SHP77 treated with DMSO at 0.1 percent for 48 hours (cell line): Measurements from ENCODE around the gene TLNRD1.
"Not testable (repeated sequence)": the region's sequence is repeated elsewhere in the genome, so short reads cannot be mapped to it uniquely, and the experiment has no call there.

ENCODE experiments used
- DNase-seq: peaks from one replicate; lab custom pipeline; 2025; lab: John Stamatoyannopoulos, UW

Gene TLNRD1

GRCh38 chr15:81000624-81001151, at the start of gene TLNRD1:
TSS of gene TLNRD1 (plus strand) at chr15:81000923. CDS start at chr15:81002272, 1,349 bp downstream.
- DNase-seq = peak; percentile 42

GRCh38 chr15:80951941-80952340, 48.8 kb upstream of the TLNRD1 start:
- DNase-seq = no peak

DNA sequence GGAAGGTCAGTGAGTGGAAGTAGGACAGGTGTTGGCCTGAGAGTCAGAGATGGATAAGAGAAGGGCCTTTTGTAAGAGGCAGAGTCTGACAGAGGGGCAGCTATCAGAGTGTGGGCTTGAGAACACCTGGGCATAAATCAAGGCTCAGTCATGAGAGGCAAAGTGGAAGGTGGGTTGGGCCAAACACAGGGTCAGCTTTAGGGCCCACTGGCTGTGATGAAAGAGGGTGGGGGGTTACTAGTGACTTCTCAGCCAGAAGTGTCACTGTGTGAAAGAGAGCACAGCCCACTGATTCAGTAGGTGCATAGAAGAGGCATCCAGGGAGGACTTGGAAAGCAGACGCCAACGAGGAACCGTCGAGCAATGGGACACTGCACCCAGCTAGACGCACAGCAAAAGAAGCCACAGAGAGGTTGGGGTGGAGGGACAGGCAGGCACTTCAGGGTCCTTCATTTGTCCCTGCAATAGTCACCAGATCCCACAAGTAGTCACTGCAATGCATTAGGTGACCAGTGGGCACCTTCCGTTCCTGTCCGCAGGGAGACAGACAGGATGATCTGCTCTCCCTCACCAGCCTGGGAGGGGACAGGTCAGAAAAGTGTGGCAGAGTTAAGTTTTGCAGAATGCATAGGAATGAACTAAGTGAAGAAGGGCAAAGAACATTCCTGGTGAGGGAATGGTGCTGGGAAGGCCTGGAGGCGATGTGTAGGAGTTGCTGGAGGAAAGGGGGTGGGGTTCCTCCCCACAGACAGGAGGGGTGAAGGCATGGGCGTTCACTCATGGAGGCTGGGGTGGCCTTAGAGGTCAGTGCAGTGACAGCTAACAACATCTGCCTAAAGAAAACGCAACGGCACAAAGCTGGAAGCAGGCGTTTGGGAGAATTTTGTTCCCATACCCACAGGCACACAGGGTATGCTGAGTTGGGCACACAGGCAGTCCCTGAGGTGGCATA, 47.4 kb upstream of the TLNRD1 start:
- no peak for DNase-seq

- no peak for DNase-seq
These were observed 46.6 kb upstream of the TLNRD1 start for GRCh38 chr15:80953953-80954778.

DNA sequence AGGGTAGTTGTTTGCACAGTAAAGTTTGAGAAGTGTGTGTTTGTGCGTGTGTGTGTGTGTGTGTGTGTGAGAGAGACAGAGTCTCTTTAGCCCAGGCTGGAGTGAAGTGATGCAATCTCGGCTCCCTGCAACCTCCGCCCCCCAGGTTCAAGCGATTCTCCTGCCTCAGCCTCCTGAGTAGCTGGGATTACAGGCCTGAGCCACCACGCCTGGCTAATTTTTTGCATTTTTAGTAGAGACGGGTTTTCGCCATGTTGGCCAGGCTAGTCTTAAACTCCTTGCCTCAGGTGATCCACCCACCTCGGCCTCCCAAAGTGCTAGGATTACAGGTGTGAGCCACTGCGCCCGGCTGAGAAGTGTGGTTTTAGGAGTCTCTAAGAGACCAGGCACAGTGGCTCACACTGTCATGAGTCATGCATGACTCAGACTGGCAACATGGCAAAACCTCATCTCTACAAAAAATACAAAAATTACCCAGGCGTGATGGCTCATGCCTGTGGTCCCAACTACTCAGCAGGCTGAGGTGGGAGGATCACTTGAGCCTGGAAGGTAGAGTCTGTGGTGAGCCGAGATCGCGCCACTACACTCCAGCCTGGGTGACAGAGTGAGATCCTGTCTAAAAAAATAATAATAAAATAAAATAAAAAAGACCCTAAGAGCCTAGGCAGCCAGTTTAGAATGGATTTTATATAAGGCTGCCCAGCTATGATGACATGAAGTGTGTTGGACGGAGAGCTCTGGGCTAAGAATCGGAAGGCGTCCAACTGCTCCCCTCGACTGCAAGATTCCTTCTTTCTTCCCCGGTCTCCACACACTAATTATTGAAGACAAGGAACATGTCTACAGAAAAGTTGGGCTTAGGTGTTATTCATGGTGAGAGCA, 44.9 kb upstream of the TLNRD1 start:
- DNase-seq = not testable (repeated sequence)

- DNase-seq = no peak
These were observed 43.2 kb upstream of the TLNRD1 start for GRCh38 chr15:80957556-80957955.

GRCh38 chr15:80957976-80958375, 42.7 kb upstream of the TLNRD1 start:
- no peak for DNase-seq

DNA sequence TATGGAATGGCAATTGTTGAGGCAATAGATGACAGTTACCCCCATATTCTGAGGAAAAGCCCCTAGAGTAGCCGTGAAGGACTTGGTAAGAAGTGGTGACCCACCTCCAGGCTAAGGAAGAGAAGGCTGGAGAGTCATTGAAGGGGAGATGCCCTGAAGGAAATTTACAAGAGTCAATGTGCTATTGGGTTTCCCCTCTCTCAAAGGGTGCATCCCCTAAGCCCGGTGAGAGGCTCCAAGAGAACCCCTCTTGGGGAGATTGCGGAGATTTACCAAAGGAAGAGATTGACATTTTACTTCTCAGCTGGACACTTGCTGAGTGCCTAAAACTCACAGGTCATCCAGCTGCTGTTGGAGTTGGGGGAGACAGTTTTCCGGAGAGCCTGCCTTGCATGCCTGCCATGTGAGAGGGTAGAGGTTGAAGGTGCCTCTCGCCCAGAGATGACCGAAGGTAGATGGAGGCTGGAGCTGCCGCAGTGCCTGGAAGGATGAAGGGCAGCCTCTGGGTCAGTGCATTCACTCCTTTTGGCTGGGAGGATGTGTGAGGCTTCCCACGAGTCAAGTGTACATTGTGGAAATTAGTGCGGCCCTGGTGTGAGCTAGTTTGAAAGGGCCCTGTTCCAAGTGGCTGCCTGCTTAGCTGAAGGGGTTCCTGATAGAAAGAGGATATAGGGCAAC, 41.8 kb upstream of the TLNRD1 start:
- DNase-seq = no peak

DNA sequence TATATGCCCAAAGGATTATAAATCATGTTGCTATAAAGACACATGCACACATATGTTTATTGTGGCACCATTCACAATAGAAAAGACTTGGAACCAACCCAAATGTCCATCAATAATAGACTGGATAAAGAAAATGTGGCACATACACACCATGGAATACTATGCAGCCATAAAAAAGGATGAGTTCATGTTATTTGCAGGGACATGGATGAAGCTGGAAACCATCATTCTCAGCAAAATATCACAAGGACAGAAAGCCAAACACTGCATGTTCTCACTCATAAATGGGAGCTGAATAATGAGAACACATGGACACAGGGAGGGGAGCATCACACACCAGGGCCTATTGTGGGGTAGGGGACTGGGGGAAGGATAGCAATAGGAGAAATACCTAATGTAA, 35.3 kb upstream of the TLNRD1 start:
- DNase-seq = not testable (repeated sequence)

DNA sequence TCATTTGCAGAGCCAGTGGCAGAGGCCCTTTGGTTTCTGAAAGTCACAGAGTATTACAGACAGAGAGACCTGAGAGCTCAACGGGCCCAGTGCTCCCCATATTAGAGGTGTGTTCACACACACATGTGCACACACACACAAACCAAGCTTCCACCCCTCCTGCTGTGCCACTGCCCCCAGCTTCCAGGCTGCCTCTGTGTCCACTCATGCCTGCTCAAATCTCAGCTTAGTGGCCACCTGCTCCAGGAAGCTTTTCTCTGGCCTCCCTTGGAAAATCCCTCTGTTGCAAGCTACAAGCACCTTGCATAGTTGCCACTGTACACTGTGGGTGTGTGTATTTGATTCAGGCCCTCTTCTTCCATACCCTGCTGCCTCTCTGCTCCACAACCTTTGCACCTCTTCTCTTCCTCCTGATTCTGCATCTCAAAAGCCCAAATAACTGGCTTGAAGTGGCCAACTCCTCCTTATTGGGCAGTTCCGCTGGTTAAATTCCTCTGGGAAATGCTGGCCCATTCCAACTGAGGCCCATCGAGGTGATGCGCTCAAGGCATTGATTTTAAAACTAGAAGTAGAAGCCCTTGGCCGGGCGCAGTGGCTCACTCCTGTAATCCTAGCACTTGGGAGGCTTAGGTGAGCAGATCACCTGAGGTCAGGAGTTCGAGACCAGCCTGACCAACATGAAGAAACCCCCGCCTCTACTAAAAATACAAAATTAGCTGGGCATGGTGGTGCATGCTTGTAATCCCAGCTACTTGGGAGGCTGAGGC, 34.1 kb upstream of the TLNRD1 start:
- no peak for DNase-seq

- DNase-seq = no peak
These were observed 33.3 kb upstream of the TLNRD1 start for GRCh38 chr15:80967451-80967850.

- no peak for DNase-seq
These were observed 32.7 kb upstream of the TLNRD1 start for GRCh38 chr15:80967991-80968510.

DNA sequence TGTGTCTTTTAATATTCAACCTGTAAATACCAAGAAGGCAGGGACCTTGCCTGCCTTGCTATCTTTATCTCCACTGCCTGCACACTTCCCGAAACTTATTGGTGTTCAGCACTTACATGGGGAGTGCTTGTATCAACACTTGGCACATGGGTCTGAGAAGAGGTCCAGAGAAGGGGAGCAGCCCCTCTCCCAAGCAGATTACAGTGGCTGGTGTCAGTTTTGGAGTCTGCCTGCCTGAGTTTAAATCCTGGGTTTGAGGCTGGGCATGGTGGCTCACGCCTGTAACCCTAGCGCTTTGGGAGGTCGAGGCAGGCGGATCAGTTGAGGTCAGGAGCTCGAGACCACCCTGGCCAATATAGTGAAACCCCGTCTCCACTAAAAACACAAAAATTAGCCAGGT, 31.4 kb upstream of the TLNRD1 start:
- no peak for DNase-seq

DNA sequence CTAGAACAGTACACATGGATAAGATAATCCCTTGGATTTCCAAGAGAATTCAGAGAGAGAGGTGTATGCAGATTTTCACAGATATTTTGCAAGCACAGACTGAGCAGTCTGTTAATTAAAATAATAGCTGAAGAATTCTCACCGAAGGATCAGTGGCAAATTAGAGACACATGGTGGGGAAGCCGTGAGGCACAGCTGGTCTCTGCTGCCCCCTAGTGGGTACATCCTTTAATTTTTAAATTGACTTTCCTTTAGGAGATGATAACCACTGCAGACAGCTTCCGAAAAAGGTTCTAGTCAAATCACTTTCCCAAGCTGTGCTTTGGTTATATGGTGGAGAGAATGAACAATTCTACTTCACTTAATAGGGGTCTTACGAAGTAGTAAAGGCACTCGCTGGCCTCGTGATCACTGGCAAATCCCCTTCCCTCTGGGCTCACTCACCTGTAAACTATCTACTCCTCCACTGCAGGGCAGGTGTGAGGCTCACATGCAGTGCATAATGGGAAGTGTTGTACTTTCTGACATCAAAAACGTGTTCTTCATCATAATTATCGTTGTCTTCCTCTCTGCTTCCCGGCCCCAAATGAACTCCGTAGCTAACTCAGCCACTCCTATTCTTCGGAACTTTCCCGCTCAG, 30.6 kb upstream of the TLNRD1 start:
- DNase-seq = peak; percentile 12

DNA sequence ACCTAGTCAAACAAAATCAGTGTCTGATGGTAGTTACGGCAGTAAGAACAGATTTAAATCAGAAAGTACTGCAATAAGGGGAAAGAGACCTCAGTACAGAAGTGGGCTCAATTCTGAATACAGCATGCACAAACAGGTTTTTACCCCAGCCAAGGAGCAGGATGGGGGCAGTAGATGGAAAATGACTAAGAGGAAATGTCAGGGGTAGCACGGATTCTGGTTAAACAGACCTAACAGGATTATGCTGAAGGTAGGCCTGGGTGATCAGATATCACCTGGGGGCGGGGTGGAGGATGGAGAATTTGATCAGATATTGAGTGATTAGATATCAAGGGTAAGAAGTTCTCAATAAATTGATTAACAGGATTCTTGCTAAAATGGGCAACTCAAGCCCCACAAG, 30.1 kb upstream of the TLNRD1 start:
- DNase-seq = no peak

DNA sequence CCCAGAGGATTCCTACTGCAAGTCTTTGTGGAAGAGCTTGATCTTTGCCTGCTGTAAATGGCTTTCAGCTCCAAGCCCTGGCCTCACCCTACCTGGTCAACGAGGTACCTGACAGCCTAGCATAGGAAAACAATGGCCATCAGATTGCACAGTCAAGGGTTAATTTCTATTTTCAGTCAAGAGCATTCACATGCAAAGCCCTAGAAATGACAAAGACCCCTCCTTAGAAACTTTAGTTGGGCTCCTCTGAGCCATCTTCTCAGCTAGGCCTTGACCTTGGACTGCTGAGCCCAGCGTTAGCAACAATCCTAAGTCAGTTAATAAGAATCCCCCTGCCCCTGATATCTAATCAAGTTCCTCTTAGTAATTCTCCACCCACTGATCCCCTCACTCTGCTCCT, 29.6 kb upstream of the TLNRD1 start:
- DNase-seq = no peak

GRCh38 chr15:80972276-80972675, 28.4 kb upstream of the TLNRD1 start:
- DNase-seq = no peak

GRCh38 chr15:80974914-80975313, 25.8 kb upstream of the TLNRD1 start:
- DNase-seq = no peak

- DNase-seq = no peak
These were observed 23.9 kb upstream of the TLNRD1 start for GRCh38 chr15:80976851-80977250.

- no peak for DNase-seq
These were observed 23.1 kb upstream of the TLNRD1 start for GRCh38 chr15:80977627-80978036.
